T-helper 1 cell treated with Interleukin-12 subunit alpha and Interleukin-12 subunit beta and Interleukin-4 antibody, amounts not matched to agents 30 μg/mL and 1 μg/mL, for 36 hours (primary cell): ENCODE data around the gene OLR1.
"Not testable (repeated sequence)": the region's sequence is repeated elsewhere in the genome, so short reads cannot be mapped to it uniquely, and the experiment has no call there.

Experiments used
- H3K27ac Mint-ChIP-seq: one replicate; pipeline ENCODE4 v1.8.0; 2021; ENCODE audit warnings: mild to moderate bottlenecking, mixed read lengths
- H3K27me3 Mint-ChIP-seq: one replicate; pipeline ENCODE4 v1.8.0; 2021; ENCODE audit warnings: low read depth, mixed read lengths
- H3K36me3 Mint-ChIP-seq: one replicate; pipeline ENCODE4 v1.8.0; 2021; ENCODE audit warnings: low read depth, mixed read lengths
- H3K4me1 Mint-ChIP-seq: one replicate; pipeline ENCODE4 v1.8.0; 2021; ENCODE audit warnings: low read depth, mixed read lengths
- H3K4me3 Mint-ChIP-seq: one replicate; pipeline ENCODE4 v1.8.0; 2021; ENCODE audit warnings: mild to moderate bottlenecking, moderate library complexity, mixed read lengths
- H3K9me3 Mint-ChIP-seq: one replicate; pipeline ENCODE4 v1.8.0; 2021; ENCODE audit warnings: mixed read lengths

Gene OLR1

GRCh38 chr12:10171973-10172728 lies at the start of gene OLR1:
OLR1 (minus strand) TSS chr12:10172132; CDS start chr12:10172077, 55 bp downstream.
- no peak within 1 kb of the TSS for H3K4me3 Mint-ChIP-seq
- peaks cover 49% of the 10 kb centered on the region for H3K27me3 Mint-ChIP-seq
- H3K27ac Mint-ChIP-seq, result no peak within 1 kb of the TSS
- no peaks in the 10 kb centered on the region for H3K36me3 Mint-ChIP-seq
- no peaks in the 10 kb centered on the region for H3K9me3 Mint-ChIP-seq
- H3K4me1 Mint-ChIP-seq, result no peaks in the 10 kb centered on the region

- Mint-ChIP-seq H3K27ac (no peak overlapping the region), H3K4me3 (no peak overlapping the region), H3K36me3 (peaks cover 30% of the 10 kb centered on the region), H3K27me3 (no peaks in the 10 kb centered on the region), H3K4me1 (peaks cover under 1% of the 10 kb centered on the region), H3K9me3 (no peaks in the 10 kb centered on the region)
These were observed 48.6 kb upstream of the OLR1 start for GRCh38 chr12:10220398-10221077.

GRCh38 chr12:10218021-10218420 lies 46.1 kb upstream of the OLR1 start:
- Mint-ChIP-seq H3K4me3 (no peak overlapping the region), H3K27ac (no peak overlapping the region), H3K9me3 (no peaks in the 10 kb centered on the region), H3K4me1 (peaks cover 20% of the 10 kb centered on the region), H3K36me3 (peaks cover 23% of the 10 kb centered on the region), H3K27me3 (peaks cover 18% of the 10 kb centered on the region)

- H3K9me3 Mint-ChIP-seq, H3K27ac Mint-ChIP-seq, H3K36me3 Mint-ChIP-seq, H3K4me3 Mint-ChIP-seq: not testable (repeated sequence)
- H3K4me1 Mint-ChIP-seq, result peaks cover 27% of the 10 kb centered on the region
- H3K27me3 Mint-ChIP-seq, result peaks cover 18% of the 10 kb centered on the region
These were observed 44.0 kb upstream of the OLR1 start for GRCh38 chr12:10215946-10216345.

- peaks cover 27% of the 10 kb centered on the region for H3K4me1 Mint-ChIP-seq
- peaks cover 2% of the 10 kb centered on the region for H3K36me3 Mint-ChIP-seq
- H3K27me3 Mint-ChIP-seq, result peaks cover 18% of the 10 kb centered on the region
- H3K27ac Mint-ChIP-seq, result no peak overlapping the region
- H3K4me3 Mint-ChIP-seq, result peak overlapping the region; percentile 32
- no peaks in the 10 kb centered on the region for H3K9me3 Mint-ChIP-seq
These were observed 43.5 kb upstream of the OLR1 start for GRCh38 chr12:10215436-10215835.

GRCh38 chr12:10214895-10215267 lies 42.9 kb upstream of the OLR1 start:
- Mint-ChIP-seq H3K36me3 (no peaks in the 10 kb centered on the region), H3K27ac (no peak overlapping the region), H3K4me1 (peaks cover 27% of the 10 kb centered on the region), H3K27me3 (peaks cover 18% of the 10 kb centered on the region), H3K9me3 (no peaks in the 10 kb centered on the region), H3K4me3 (peak overlapping the region; percentile 93)

GRCh38 chr12:10214136-10214894 lies 42.4 kb upstream of the OLR1 start:
- Mint-ChIP-seq H3K36me3 (no peaks in the 10 kb centered on the region), H3K27ac (peak overlapping the region; percentile 89), H3K9me3 (no peaks in the 10 kb centered on the region), H3K4me1 (peaks cover 27% of the 10 kb centered on the region), H3K27me3 (peaks cover 18% of the 10 kb centered on the region), H3K4me3 (peak overlapping the region; percentile 93)

- Mint-ChIP-seq H3K27ac (peak overlapping the region; percentile 91), H3K4me1 (peaks cover 27% of the 10 kb centered on the region), H3K27me3 (peaks cover 18% of the 10 kb centered on the region), H3K4me3 (peak overlapping the region; percentile 93), H3K36me3 (no peaks in the 10 kb centered on the region), H3K9me3 (no peaks in the 10 kb centered on the region)
These were observed 41.5 kb upstream of the OLR1 start for GRCh38 chr12:10213168-10214135.

GRCh38 chr12:10212739-10213131 lies 40.8 kb upstream of the OLR1 start, which contains the start of gene GABARAPL1:
GABARAPL1 (plus strand) TSS chr12:10212877; CDS start chr12:10213130, 253 bp downstream.
- Mint-ChIP-seq H3K4me1 (peaks cover 27% of the 10 kb centered on the region), H3K27ac (peak within 1 kb of the TSS; percentile 92), H3K4me3 (peak within 1 kb of the TSS; percentile 93), H3K9me3 (no peaks in the 10 kb centered on the region), H3K27me3 (peaks cover 23% of the 10 kb centered on the region), H3K36me3 (no peaks in the 10 kb centered on the region)

- H3K4me1 Mint-ChIP-seq, result peaks cover 27% of the 10 kb centered on the region
- H3K27me3 Mint-ChIP-seq, result peaks cover 24% of the 10 kb centered on the region
- peak overlapping the region; percentile 93 for H3K4me3 Mint-ChIP-seq
- H3K27ac Mint-ChIP-seq, result peak overlapping the region; percentile 92
- no peaks in the 10 kb centered on the region for H3K9me3 Mint-ChIP-seq
- no peaks in the 10 kb centered on the region for H3K36me3 Mint-ChIP-seq
These were observed 40.2 kb upstream of the OLR1 start for GRCh38 chr12:10211940-10212738.

GRCh38 chr12:10211101-10211939 lies 39.4 kb upstream of the OLR1 start:
- H3K4me3 Mint-ChIP-seq, result no peak overlapping the region

GRCh38 chr12:10210225-10210624 lies 38.3 kb upstream of the OLR1 start:
- Mint-ChIP-seq H3K4me3 (no peak overlapping the region), H3K27me3 (peaks cover 25% of the 10 kb centered on the region), H3K9me3 (no peaks in the 10 kb centered on the region), H3K36me3 (no peaks in the 10 kb centered on the region), H3K27ac (no peak overlapping the region), H3K4me1 (peaks cover 23% of the 10 kb centered on the region)

More at GRCh38 chr12:10211101-10211939, 39.4 kb upstream of the OLR1 start:
- no peaks in the 10 kb centered on the region for H3K36me3 Mint-ChIP-seq
- no peak overlapping the region for H3K27ac Mint-ChIP-seq
- H3K4me1 Mint-ChIP-seq, result peaks cover 27% of the 10 kb centered on the region
- H3K9me3 Mint-ChIP-seq, result no peaks in the 10 kb centered on the region
- peaks cover 24% of the 10 kb centered on the region for H3K27me3 Mint-ChIP-seq
